OCI-LY3 (cell line): ENCODE data around the gene TAF1C.

ENCODE experiments used
- CTCF ChIP-seq: fragments of 200-600, 300-600 bp; sonication (generic); IDR thresholded peaks from 2 replicates; pipeline ENCODE4 v1.5.1; 2014; ENCODE audit warnings: antibody characterized with exemption, low read length, low read depth
- EZH2phosphoT487 ChIP-seq: fragments of 200-600 bp; shearing (Covaris generic); IDR thresholded peaks from 2 replicates; pipeline ENCODE4 v1.6.1; 2018; ENCODE audit warnings: antibody characterized with exemption, mixed run types, low read depth

DNA sequence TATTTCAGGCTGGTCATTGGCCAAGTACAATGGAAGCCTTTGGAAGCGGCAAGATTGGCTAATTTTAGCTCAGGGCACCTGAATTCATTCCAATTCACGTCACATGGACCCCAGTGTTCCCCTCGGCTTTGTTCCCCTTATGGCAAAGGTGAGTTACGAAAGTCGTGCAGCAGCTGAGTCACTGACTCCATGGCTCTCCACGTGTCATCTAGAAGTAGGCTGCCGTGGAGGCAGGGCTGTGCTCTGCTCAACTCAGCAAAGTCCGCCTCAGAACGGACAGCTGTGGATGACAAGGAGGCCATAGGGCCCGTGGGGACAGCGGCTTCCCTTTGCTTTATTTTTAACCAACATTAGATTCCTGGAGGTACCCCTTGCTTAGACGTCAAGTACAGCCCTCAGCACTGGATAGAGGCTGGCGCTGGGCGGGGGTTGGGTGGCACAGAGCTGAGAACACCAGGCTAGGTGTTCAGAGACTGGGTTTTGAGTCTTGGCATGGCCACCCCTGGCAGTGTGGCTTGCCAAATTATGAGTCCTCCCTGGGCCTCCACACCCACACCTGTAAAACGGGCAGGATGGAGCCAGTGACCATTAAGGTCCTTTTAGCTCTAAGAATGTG is 27.7 kb upstream of the TAF1C start:
- TF ChIP-seq CTCF, result no peak
- TF ChIP-seq EZH2phosphoT487, result no peak
